GM19463 (cell line): Measurements from ENCODE around the gene EFCAB6.
"Not testable (repeated sequence)": the region's sequence is repeated elsewhere in the genome, so short reads cannot be mapped to it uniquely, and the experiment has no call there.

ENCODE experiments used
- ATAC-seq: cut with Tn5 transposase; IDR thresholded peaks from one replicate; pipeline ENCODE4 v1.9.1; 2021; ENCODE audit warnings: mild to moderate bottlenecking, moderate library complexity; ENCODE audit not compliant: unreplicated experiment

Gene EFCAB6

DNA sequence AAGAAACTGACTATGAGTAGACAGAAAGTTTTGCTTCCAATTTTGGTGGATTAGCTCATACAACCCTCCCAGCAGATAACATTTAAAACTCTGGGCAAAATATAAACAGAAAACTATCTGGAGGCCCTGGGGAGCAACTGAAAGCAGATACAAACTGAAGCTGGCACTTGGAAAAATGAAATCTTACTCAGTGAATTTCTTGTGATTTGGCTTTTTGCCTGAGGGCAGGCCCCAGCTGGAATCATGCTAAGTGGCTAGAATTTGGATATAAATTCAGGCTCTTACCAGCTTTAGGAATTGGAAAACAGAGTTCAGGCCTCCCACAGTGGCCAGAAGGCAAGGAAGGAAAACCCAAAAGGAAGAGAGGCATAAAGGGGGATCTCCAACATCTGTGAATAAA is 85.8 kb downstream of the EFCAB6 start:
- no peak for ATAC-seq

DNA sequence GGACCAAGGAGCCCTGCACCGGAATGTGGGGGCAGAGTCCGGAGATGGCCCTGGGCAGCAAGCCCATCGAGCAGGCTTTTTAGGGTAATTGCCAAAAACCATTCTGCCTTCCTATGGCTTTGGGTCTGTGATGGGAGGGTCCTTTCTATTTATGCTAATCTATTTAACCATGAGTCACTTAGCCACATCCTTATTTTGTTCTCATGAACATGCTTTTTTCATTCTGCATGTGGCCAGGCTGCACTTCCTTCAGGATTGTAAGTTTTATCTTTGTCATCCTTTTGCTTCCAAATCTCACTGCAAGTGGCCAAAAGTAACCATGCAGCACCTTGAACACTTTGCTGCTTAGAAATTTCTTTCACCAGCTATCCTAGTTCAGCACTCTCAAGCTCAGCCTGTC is 88.3 kb downstream of the EFCAB6 start:
- no peak for ATAC-seq

DNA sequence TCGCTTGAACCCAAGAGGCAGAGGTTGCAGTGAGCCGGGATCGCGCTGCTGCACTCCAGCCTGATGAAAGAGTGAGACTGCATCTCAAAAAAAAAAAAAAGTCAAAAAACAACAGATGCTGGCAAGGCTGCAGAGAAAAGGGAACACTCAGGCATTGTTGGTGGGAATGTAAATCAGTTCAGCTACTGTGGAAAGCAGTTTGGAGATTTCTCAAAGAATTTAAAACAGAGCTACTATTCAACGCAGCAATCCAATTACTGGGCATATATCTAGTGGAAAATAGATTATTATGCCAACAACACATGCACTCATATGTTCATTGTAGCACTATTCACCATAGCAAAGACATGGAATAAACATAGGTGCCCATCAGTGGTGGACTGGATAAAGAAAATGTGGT is 89.7 kb downstream of the EFCAB6 start:
- ATAC-seq: no peak

DNA sequence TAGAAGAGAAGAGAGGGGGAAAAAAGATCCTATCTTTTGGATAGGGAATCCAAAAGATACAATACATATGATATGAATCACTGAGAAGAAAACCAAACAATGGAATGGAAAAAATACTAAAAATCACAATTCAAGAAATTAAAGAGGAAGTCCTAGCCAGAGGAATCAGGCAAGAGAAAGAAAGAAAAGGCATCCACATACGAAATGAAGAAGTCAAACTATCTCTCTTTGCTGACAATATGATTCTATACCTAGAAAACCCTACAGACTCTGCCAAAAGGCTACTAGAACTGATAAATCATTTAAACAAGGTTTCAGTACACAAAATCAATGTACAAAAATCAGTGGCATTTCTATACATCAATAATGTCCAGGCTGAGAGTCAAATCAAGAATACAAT is 91.4 kb downstream of the EFCAB6 start:
- no peak for ATAC-seq

DNA sequence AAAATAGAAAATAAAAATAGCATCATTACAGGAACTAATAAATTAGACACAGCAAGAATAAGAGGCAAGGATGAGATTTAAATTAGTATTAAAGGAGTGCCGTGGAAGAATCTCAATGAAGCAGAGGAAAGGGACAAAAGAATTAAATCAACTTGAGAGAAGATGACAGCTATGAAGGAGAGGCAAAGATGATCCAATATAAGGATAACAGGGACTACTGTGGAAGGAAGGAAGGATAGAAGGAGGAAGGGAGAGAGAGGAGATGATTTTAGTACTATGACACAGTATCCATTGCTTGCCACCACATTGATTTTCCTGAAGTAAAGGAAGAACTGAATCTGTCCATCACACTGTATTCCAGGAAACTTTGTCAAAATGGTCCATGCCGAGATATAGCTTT is 98.0 kb downstream of the EFCAB6 start:
- ATAC-seq: no peak

DNA sequence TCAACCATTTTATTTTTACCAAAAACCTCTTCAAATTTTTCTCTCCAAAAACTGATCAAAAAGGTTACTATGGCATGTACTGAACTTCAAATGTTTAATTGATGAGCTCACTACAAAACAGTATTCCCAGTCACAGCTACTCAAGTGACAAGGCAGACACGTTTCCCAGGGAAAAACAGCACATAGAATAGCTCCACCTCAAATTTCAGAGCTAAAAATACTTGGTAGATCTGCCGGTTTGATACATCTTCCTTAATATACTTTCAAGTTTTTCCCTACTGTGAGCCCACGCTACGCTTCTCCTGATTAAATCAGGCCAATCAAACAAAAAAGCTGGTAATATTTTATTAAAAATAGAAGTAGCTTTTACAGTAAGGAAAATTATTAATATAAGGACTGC is 100.4 kb downstream of the EFCAB6 start:
- ATAC-seq: no peak

DNA sequence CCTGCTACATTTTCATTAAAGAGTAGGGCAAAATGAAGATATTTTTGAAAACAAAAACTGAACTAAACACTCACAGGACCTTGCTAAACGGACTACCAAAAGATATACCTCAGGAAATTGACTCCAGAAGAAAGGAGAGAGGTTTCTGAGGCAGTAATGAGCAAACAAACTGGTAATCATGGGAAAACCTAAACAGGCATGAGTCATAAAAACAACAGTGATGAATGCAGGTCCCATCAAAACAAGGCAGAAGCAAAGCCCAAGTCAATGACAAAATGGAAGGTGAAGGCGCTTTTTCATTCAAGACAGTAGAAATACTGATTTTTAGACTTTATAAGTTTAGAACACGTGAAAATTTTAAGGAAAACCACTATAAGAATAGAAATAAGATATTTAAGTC is 104.5 kb downstream of the EFCAB6 start:
- no peak for ATAC-seq

DNA sequence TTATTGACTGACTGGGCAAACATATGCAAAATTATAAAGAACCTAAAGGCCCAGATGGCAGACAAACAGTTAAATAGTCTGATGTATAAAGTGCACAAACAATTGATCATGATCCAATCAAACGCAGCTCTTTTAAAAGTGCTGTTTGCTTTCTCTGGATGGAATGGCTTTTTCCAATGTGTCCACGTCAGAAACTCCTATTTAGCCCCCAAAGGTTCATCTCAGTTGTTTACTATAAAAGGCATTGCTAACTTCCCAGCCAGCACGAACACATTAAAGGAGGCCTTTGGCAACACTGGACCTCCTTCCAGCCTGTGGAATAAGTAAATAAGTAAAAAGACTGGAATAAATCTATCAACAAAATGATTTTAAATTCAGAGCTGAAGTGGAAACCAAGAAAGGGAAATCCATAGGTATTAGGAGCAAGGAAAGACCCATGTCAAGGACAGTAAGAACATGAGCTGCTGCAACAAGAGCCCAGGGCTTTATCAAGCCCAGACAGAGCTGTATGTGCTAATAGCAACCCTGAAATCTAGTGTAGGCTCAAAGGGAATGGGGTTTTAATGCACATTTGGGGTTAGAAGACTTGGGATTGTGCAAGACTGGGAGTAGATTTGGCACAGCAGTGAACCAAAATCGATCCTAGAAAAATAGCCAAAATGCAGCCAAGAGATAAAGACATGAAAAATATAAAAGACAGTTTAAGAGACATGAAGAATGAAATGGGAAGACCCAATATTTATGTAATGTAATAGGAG is 105.4 kb downstream of the EFCAB6 start:
- ATAC-seq: no peak

DNA sequence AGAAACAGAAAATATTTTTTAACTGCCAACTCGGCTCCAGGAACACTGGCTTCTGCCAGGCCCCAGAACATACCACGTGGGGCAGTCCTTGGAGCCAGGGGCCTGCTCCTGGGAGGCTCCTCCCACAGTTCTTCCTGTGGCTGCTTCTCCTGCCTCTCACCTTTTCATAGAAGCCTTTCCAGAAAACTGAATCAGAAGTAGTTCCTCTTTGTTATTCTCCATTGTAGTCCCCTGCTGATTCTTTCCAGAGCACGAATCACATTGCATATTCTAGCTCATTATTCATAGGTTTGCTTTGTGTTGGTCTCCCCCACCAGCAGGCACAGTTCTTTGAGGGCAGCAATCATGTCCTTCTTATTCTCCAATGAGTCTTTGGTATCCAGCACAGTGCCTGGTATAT is 106.0 kb downstream of the EFCAB6 start:
- ATAC-seq: no peak

DNA sequence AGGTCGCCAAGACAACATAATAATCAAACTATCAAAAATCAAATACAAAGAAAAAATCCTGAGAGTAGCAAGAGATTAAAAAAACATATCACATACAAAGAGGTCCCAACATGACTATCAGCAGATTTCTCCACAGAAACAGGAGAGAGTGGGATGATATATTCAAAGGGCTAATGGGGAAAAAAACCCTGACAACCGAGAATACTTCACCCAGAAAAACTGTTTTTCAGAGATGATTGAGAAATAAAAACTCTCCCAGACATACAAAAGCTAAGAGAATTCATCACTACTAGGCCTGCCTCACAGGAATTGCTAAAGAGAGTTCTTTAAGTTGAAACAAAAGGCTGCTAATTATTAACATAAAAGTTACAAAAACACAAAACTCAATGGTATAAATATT is 108.1 kb downstream of the EFCAB6 start:
- ATAC-seq: no peak

DNA sequence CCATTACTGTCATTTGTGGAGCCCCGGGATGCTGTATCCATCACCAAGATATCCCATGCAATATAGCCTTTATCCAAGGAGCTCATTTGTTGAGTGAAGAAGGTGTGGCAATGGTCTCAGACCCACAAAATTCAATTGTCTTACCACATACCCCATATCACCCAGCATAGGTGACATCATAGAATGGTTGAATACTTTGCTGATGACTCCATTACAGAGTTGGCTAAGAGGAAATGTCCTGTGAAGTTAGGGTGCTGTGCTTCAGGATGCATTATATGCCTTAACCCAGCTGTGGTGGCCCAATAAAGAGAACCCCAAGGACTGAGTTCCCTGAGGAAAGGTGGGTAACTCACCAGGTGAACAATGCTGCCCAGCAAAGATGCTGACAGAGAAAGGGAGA is 113.7 kb downstream of the EFCAB6 start:
- ATAC-seq: no peak

DNA sequence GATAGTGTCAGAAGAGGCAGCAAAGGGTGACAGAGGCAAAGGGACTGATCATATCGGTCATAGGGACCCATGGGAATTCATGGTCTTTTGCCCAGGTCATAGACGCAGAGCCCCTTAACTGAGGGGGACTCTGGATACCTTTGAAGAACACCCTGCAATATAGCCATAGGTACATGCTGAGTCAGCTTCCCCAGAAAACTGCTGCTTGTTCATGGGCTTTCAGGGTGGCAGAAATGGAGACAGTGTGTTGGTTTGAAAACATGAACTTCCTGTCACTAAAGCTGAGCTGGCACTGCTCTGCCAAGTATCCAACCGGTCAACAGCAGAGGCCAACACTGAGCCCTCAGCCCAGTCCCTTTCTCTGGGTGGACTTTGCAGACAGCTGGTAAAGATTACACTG is 114.2 kb downstream of the EFCAB6 start:
- no peak for ATAC-seq

DNA sequence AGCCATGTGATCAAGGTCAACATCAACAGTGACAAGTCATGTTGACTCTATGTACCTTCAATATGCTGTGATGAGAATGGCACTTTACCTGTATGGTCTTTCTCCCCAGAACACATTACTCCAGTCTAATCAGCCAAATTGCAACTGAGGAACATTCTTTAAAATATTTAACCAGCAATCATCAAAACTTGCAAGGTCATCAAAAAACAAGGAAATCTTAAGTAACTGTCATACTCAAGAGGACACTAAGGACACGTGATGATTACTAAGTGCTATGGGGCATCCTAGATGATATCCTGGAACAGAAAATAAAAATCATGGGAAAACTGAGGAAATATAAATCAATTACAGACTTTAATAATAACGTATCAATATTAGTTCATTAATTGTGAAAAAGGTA is 118.9 kb downstream of the EFCAB6 start:
- ATAC-seq: no peak

DNA sequence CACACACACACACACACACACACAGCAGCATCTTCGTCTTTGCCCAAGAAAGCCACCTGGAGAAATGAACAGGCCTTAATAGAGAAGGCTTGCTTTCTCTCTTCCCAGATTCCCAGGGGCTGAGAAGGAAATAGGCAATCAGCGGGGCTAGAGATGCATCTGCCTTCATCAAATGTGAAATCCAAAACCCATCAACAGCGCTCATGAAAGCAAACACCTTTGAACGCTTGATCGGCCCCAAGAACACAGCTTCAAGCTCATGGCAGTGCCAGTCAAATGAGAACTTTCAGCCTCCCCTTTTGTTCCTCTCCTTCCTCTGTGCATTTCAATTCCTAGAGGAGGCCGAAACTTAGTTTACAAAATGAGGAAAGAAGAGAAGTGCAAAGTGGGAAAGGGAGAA is 122.7 kb downstream of the EFCAB6 start:
- no peak for ATAC-seq

DNA sequence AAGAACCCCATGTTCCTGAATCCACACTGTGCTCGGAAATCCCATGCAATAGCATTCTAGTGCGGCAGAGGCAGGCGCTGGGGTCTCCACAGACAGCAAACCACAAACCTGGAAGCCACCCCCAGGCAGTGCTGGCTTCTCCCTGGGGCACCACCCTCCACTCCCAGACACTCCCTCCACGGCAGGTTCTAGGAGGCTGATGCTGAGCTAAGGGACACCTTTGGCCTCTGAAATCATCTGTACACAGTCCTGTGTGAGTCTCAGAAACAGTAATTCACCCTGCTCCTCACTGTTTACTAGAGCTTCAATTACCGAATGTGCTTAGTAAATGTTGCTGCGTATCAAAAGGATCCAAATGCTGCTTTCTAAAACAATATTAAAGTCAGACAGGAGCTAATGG is 129.3 kb downstream of the EFCAB6 start:
- no peak for ATAC-seq

DNA sequence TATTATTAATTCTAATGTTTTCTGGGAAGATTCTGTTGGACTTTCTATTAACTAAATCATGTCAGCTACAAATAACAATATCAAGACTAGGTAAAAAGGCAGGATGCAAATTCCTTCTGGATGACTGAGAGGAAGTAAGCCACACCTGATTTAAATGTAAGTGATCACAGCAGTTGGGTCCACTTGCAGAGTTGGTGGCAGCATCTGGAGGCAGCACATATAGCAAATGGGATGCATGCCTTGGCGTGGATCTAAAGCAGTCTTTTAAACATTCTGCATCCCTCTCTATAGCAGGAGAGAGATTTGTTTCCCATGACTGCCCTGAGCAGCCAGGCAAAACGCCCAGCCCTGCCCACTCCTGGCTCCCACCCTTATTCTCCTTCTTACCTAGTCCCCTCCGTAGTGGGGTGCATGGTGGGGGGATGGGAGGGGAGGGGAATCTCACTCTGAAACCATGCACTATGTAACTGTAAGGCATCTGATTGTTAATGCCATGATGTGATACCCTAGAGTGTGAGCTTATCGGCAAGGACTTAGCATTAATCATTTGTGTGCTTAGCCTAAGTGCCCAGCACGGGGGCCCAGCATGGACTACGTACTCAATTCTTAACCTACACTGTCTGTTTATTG is 130.3 kb downstream of the EFCAB6 start:
- no peak for ATAC-seq

DNA sequence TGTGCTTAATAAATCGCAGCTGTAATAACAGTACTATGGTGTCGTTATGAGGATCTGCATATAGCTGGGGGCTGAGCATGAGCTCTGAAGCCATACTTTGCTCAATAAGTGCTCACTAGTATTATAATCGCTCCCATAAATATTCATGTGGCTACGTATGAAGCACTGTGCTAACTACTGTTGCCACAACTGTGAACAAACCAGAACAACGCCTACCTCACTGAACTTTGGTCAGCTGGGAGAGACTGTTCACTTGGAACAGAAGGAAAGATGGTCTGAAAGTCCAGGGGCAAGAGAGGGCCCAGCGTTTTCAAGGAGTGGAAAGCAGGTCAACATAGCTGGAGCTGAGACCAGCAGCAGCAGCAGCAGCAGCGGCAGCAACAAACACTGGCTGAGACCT is 141.6 kb downstream of the EFCAB6 start:
- ATAC-seq: no peak

DNA sequence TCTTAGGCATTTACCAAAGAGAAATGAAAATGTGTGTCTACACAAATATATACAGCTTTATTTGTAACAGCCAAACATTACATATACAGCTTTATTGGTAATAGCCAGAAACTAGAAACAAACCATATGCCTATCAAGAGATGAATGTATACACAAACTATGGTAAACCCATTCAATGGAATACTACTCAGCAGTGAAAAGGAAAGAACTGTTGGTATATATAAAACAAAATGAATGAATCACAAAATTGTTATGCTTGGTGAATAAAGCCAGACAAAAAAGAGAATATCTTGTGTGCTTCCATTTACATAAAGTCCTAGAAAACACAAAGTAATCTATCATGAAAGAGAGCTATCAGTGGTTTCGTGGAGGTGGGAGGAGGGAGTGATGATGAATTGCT is 142.9 kb downstream of the EFCAB6 start:
- no peak for ATAC-seq

DNA sequence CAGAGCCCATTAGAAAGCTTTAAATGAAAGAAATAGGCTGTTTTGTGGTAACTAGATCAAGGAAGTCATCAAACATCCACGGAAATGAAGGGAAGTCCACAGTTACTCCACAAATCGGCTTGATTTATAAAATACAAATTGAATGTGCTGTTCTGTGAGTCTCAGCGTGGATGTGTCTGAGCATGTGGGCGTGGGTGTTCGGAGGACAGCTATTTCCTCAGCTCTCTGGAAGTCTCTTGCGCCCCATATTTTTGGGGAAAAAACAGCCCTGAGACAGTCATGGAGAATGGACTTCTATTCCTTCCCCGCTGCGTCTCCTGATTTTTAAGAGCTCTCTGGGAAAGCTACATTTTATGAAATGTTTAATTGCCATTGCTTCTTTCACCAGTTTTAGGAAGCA is 144.4 kb downstream of the EFCAB6 start:
- ATAC-seq: no peak

DNA sequence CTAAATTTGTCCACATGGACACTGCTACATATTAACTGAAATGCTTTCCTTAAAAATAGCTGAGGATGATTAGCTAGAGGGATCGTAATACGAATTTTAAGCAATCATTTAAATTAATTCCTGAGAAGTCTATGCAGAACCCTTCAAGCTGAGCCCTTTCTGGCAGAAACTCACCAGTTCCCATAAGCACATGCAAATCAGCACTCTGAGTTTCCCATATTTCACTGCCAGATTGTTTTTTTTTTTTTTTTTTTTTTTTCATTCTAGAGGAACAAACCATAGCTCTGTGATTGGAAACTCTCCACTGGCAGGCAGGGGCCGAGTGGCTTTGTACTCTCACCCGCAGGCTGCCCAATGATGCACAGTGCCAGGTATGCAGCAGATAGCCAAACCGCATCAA is 145.6 kb downstream of the EFCAB6 start:
- ATAC-seq: no peak

DNA sequence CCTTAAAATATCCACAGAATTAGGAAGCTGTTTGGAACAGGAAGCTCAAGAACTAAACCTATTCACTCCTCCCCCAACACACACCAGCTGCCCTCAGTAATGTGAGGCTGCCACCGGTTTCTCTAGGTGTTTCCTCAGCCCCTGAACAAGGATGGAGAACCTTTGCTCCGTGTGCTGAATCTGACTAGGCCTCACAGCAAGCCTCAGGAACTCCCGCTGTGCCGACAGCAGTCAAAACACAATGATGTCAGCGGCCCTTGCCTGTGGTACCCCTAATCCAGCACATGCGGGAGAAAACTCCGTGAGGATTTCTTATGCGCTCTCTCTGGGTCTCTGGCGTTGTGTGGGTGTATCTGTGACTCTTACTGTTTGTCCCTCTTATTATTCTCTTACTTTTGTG is 153.3 kb downstream of the EFCAB6 start:
- no peak for ATAC-seq

DNA sequence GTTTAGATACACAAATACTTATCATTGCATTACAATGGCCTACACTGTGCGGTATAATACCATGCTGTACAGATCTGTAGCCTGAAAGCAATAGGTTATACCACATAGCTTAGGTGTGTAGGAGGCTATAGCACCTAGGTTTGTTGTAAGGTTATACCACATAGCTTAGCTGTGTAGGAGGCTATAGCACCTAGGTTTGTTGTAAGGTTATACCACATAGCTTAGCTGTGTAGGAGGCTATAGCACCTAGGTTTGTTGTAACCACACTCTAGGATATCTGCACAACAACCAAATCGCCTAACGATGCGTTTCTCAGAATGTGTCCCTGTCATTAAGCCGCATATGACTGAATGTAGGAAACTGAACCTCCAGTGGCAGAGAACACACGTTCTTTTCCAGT is 155.5 kb downstream of the EFCAB6 start:
- not testable (repeated sequence) for ATAC-seq

DNA sequence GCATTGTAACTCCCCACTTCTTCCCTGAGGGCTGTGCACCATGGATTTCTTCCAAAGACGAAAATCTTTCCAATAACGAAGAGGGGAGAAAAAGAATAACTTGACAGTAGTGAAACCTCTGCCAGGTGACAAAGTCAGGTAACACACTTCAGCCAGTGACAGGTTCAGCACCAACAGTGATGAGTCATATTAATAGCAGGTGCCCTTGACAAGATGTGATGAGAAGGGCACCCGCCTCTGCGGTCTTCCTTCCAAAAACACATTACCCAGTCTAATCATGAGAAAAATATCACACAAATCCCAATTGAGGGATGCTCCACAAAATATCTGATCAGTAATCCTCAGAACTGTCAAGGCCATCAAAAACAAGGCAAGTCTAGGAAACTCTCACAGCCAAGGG is 157.8 kb downstream of the EFCAB6 start:
- no peak for ATAC-seq
